Activated CD4-positive, alpha-beta T cell treated with anti-CD3 and anti-CD28 coated beads for 36 hours (primary cell): Measurements from ENCODE around the gene POC1B. TPM values are rescaled to one million over a fixed set of nuclear protein-coding genes. Genes with fewer than 3 reads are reported as not detected.
"Not testable (repeated sequence)": the region's sequence is repeated elsewhere in the genome, so short reads cannot be mapped to it uniquely, and the experiment has no call there.

Experiments
- ATAC-seq: fragments of 200-7000 bp; cut with Tn5 transposase; one replicate; pipeline ENCODE4 v1.10.0; 2021; ENCODE audit warnings: mild to moderate bottlenecking, moderate library complexity
- CTCF ChIA-PET: fragments of 350-600 bp; sonication (Branson Sonifier 250); formaldehyde crosslinking; loops from one replicate; lab custom pipeline; 2021; ENCODE audit warnings: antibody characterized with exemption; lab: Charles Lee
- POLR2A ChIA-PET: fragments of 350-600 bp; sonication (Branson Sonifier 250); formaldehyde crosslinking; loops from one replicate; lab custom pipeline; 2021; ENCODE audit warnings: antibody characterized with exemption, inconsistent platforms; lab: Charles Lee
- DNase-seq: peaks from one replicate; pipeline ENCODE4 v3.0.0-alpha.2; 2020
- H3K27ac Mint-ChIP-seq: one replicate; pipeline ENCODE4 v1.8.0; 2021; ENCODE audit warnings: mixed read lengths
- H3K27me3 Mint-ChIP-seq: one replicate; pipeline ENCODE4 v1.8.0; 2021; ENCODE audit warnings: mixed read lengths
- H3K36me3 Mint-ChIP-seq: one replicate; pipeline ENCODE4 v1.8.0; 2021; ENCODE audit warnings: low read depth, mixed read lengths
- H3K4me1 Mint-ChIP-seq: one replicate; pipeline ENCODE4 v1.8.0; 2021; ENCODE audit warnings: mixed read lengths
- H3K4me3 Mint-ChIP-seq: one replicate; pipeline ENCODE4 v1.8.0; 2021; ENCODE audit warnings: mild to moderate bottlenecking, moderate library complexity, mixed read lengths
- H3K9me3 Mint-ChIP-seq: one replicate; pipeline ENCODE4 v1.8.0; 2021; ENCODE audit warnings: low read depth, mixed read lengths
- intact Hi-C, 2 experiments: fragments of 100-400 bp; cut with DNase I in 1 of 2; cut with micrococcal nuclease in 1 of 2; formaldehyde crosslinking; loops; one replicate each; pipeline versions ENCODE4 v1.14.2 to v1.15.1; 2022 to 2024; cut with DNase I, micrococcal nuclease
- total RNA-seq, 2 experiments: library from RNA; stranded (reverse); gene quantifications; one replicate each; pipeline ENCODE4 v1.2.3, GENCODE V29; 2021

POC1B gene
- total RNA-seq, 2 experiments from 2014 or later: 31.1 to 47.5 TPM

DNA sequence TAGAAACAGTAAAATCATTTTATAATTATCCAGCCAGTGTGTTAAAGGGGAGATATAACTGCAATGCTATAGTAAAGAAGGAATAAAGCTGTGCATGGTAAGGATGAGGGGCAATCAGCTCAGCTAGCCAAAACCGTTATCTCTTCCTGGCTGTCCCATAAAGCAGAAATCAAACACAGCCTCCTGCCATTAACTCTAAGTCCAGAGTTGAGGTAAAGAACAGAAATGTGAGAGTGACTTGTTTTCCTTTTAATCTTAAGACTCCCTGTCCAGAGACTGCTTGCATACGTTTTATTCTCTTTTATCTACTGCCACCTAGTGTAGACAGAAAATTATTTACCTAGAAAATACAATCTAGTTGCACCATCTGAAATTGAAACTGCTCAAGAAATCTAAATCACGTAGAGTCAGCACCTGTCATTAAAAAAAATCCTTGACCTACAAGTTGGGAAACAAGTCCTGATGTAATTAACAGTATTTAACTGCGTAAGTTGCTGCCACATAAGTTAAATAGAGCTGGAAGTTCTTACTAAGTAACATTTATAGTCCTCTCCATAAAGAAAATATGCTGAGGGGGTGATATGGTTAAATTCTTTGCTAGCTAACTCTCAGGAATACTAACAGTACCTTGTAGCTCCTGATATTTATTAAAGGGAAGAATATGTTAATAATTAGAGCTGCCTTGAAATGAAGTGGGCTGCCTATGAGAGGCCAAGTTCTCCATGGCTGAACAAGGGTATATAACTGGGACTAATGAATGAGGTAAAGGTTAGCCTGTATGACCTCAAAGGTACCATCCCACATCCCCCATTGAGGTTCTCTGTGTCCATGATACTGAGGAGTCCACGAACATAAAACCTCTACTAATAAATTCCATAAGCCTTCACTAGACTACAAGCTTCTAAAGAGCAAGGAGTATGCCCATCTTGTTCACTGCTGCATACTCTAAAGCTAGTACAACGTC, 63.9 kb downstream of the POC1B start:
- H3K27ac Mint-ChIP-seq: peak overlapping the region; percentile 68

DNA sequence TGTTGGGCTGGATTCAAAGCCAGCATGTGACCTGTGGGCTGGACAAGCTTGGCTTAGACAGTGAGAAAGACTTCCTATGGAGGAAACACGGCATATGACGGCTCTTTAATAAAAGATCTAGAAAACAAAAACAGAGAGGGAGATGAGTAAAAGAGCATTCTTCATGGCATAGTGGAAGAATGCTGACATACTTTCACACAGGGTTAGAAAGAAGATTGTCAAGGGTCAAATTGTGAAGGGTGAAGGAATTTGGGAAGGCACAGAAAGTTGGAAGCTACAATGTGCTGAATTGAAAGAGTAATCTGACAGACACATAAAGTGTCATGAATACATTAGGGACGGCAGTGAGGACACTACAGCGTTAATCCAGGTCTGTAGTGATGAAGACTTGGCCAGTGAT, 64.7 kb downstream of the POC1B start:
- Mint-ChIP-seq H3K27ac (peak overlapping the region; percentile 65), H3K27me3 (no peaks in the 10 kb centered on the region), H3K4me1 (peaks cover 17% of the 10 kb centered on the region), H3K36me3 (peaks cover 14% of the 10 kb centered on the region), H3K4me3 (no peak overlapping the region), H3K9me3 (no peaks in the 10 kb centered on the region)
- no peak for DNase-seq
- intact Hi-C loops: loop anchor here (1.0 to 5.0 kb wide), 8 partner anchors 106 to 444 kb away; partner anchors contain the start of gene DUSP6 (in 1 of the 2)
- no peak for ATAC-seq
- POLR2A ChIA-PET: no interaction called here
- CTCF ChIA-PET: interaction anchor here (0.6 to 5.3 kb wide), 18 partner anchors 9 to 447 kb away, joined by 3 to 54 read pairs (median 5); partner anchors contain the start of genes DUSP6, GALNT4 and POC1B

More for the DNA sequence above, 63.9 kb downstream of the POC1B start:
- Mint-ChIP-seq H3K27me3 (no peaks in the 10 kb centered on the region), H3K36me3 (peaks cover 12% of the 10 kb centered on the region), H3K4me1 (peaks cover 20% of the 10 kb centered on the region), H3K4me3 (peak overlapping the region; percentile 13), H3K9me3 (no peaks in the 10 kb centered on the region)
- peak; percentile 93 for ATAC-seq
- intact Hi-C loops: loop anchor here (1.0 to 5.0 kb wide), 8 partner anchors 107 to 445 kb away; partner anchors contain the start of gene DUSP6 (in 1 of the 2)
- ChIA-PET CTCF (interaction anchor here (0.6 to 5.3 kb wide), 37 partner anchors 8 to 457 kb away, joined by 3 to 54 read pairs (median 4); partner anchors contain the start of genes DUSP6, GALNT4 and POC1B), POLR2A (no interaction called here)
- no peak for DNase-seq

GRCh38 chr12:89459279-89459678, 66.6 kb downstream of the POC1B start:
- H3K27me3 Mint-ChIP-seq, H3K4me3 Mint-ChIP-seq, intact Hi-C loops, ATAC-seq, H3K9me3 Mint-ChIP-seq, POLR2A ChIA-PET, H3K27ac Mint-ChIP-seq, DNase-seq: not testable (repeated sequence)
- CTCF ChIA-PET: interaction anchor here (0.6 to 5.3 kb wide), 6 partner anchors 23 to 441 kb away, joined by 3 to 54 read pairs (median 4); no protein-coding TSS in a partner anchor
- H3K36me3 Mint-ChIP-seq: peaks cover 17% of the 10 kb centered on the region
- H3K4me1 Mint-ChIP-seq: peaks cover 16% of the 10 kb centered on the region

GRCh38 chr12:89456565-89456964, 69.3 kb downstream of the POC1B start:
- Mint-ChIP-seq H3K4me3 (no peak overlapping the region), H3K9me3 (no peaks in the 10 kb centered on the region), H3K27me3 (no peaks in the 10 kb centered on the region), H3K4me1 (peaks cover 10% of the 10 kb centered on the region), H3K27ac (no peak overlapping the region), H3K36me3 (peaks cover 18% of the 10 kb centered on the region)
- POLR2A ChIA-PET: no interaction called here
- CTCF ChIA-PET: interaction anchor here (0.6 to 0.7 kb wide), 2 partner anchors 322 to 438 kb away, joined by 3 to 4 read pairs; no protein-coding TSS in a partner anchor
- ATAC-seq: no peak
- no peak for DNase-seq
- intact Hi-C loops: no loop called here

DNA sequence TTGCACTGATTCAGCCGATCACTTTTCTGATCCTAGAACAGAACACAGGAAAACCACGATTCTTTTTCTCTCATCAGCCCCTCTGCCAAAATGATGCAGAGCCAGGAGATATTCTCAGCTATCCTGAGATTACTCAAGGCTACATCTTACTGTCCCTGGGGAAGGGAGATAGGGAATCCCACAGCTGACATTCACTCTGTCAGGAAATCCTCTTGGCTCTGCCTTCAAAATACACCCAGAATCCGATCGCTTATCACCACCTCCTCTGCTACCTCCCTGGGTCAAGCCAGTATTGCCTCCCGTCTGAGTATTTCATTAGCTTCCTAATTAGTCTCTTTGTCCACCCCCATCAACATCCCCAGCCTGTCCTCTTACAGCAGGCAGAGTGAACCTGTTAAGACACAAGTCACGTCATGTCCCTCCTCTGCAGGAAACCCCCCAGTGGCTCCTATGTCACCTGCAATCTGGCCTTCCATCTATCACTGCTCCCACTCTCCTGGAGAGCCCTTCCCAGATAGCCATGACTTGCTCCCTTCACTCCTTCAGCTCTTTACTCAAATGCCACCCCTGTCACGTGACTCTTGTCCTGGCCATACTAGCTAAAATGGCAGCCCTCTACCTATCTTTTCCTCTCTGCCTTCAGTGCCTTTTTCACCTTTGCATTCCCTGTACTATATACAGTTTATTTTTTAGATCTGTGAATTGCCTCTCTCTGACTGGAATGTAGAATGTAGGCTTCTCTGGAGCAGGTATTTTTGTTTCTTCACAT, 71.6 kb downstream of the POC1B start:
- no peak overlapping the region for H3K4me3 Mint-ChIP-seq
- H3K27me3 Mint-ChIP-seq: no peaks in the 10 kb centered on the region
- DNase-seq (no peak), ATAC-seq (no peak)
- no peaks in the 10 kb centered on the region for H3K9me3 Mint-ChIP-seq
- H3K36me3 Mint-ChIP-seq: peaks cover 17% of the 10 kb centered on the region
- CTCF ChIA-PET: interaction anchor here (0.5 to 1.0 kb wide), 3 partner anchors 13 to 537 kb away, joined by 3 to 4 read pairs (median 4); no protein-coding TSS in a partner anchor
- H3K4me1 Mint-ChIP-seq: peaks cover 4% of the 10 kb centered on the region
- H3K27ac Mint-ChIP-seq: no peak overlapping the region
- intact Hi-C loops: no loop called here
- POLR2A ChIA-PET: no interaction called here

- no peak overlapping the region for H3K4me3 Mint-ChIP-seq
- CTCF ChIA-PET: no interaction called here
- peaks cover 14% of the 10 kb centered on the region for H3K36me3 Mint-ChIP-seq
- ATAC-seq (no peak), DNase-seq (no peak)
- intact Hi-C loops: no loop called here
- H3K27me3 Mint-ChIP-seq: no peaks in the 10 kb centered on the region
- no peak overlapping the region for H3K27ac Mint-ChIP-seq
- H3K9me3 Mint-ChIP-seq: no peaks in the 10 kb centered on the region
- POLR2A ChIA-PET: no interaction called here
- H3K4me1 Mint-ChIP-seq: peaks cover 4% of the 10 kb centered on the region
Measured at GRCh38 chr12:89453121-89453978, 72.5 kb downstream of the POC1B start.

DNA sequence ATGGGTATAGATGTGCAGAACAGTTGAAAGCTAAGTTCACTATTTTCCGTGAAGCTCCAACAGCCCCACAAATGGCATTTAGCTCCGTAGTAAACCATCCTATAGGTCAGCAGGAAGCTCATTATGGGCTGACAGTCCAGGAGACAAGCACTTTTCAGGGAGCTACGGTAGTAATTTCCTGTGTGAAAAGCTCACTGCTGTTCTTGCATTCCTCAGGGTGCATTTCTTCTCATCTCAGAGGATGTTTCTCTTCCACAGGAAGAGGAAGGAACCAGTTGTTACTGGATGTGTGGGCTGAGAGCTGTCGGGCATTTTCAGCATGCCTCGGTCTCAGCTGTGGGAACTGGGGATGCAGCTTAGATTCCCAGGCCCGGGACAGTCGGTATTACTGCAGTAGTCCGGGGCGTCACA, 74.0 kb downstream of the POC1B start:
- no peak for ATAC-seq
- no peak overlapping the region for H3K27ac Mint-ChIP-seq
- H3K27me3 Mint-ChIP-seq: no peaks in the 10 kb centered on the region
- CTCF ChIA-PET: interaction anchor here (0.7 to 2.9 kb wide), 4 partner anchors 10 to 431 kb away, joined by 3 to 18 read pairs (median 3); no protein-coding TSS in a partner anchor
- peaks cover 4% of the 10 kb centered on the region for H3K4me1 Mint-ChIP-seq
- POLR2A ChIA-PET: no interaction called here
- no peaks in the 10 kb centered on the region for H3K9me3 Mint-ChIP-seq
- DNase-seq: no peak
- no peak overlapping the region for H3K4me3 Mint-ChIP-seq
- H3K36me3 Mint-ChIP-seq: peaks cover 16% of the 10 kb centered on the region
- intact Hi-C loops: no loop called here

DNA sequence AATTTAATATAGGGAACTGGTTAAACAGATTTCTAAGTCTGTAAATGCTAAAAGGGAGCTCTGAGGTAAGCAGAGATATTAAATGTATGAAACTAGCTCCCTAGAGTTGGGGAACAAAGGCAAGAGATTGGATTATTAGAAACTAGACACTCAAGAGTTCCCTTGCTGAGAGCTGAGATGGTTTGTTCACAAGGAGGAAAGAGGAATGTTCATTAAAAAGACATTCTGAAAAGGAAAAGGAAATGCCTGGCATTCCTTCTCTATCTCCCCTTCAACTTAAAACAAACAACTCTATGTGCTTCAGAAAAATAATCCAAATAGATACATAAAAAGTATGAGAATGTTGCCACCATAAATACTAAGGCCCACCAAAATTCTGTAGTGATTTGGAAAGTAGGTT, 74.9 kb downstream of the POC1B start:
- Mint-ChIP-seq H3K9me3 (no peaks in the 10 kb centered on the region), H3K36me3 (peaks cover 18% of the 10 kb centered on the region), H3K4me3 (no peak overlapping the region), H3K27me3 (no peaks in the 10 kb centered on the region), H3K27ac (no peak overlapping the region), H3K4me1 (peaks cover 4% of the 10 kb centered on the region)
- ChIA-PET CTCF (interaction anchor here (1.3 to 2.9 kb wide), 2 partner anchors 11 to 430 kb away, joined by 3 to 18 read pairs; no protein-coding TSS in a partner anchor), POLR2A (no interaction called here)
- intact Hi-C loops: no loop called here
- ATAC-seq (no peak), DNase-seq (no peak)

DNA sequence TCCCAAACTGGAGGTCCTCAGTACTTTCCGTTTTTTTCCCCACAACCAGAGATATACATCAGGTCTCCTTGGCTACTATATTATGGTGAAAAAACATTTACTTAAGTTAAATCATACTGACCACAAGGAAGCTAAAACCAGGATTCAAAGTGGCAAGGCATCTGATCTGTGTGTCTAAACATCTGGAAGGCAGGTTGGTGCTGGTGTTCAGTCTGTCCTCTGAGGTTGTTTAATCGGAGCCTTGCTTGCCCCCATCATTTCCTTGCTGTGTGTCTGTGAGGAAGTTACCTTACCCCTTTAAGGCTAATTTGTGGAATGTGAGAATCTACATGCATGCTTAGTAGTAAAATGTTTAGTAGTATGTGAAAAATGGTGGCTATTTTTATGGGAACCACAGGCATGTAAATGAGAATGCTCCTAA, 76.9 kb downstream of the POC1B start:
- Mint-ChIP-seq H3K27ac (no peak overlapping the region), H3K27me3 (no peaks in the 10 kb centered on the region), H3K9me3 (no peaks in the 10 kb centered on the region), H3K4me3 (no peak overlapping the region), H3K36me3 (peaks cover 19% of the 10 kb centered on the region), H3K4me1 (no peaks in the 10 kb centered on the region)
- ATAC-seq (no peak), DNase-seq (no peak)
- ChIA-PET CTCF (no interaction called here), POLR2A (no interaction called here)
- intact Hi-C loops: no loop called here

GRCh38 chr12:89448526-89448925, 77.3 kb downstream of the POC1B start:
- intact Hi-C loops: no loop called here
- ChIA-PET POLR2A (no interaction called here), CTCF (interaction anchor here (0.9 kb wide), 1 partner anchor 13 kb away, joined by 4 read pairs; no protein-coding TSS in a partner anchor)
- H3K27me3 Mint-ChIP-seq: no peaks in the 10 kb centered on the region
- no peaks in the 10 kb centered on the region for H3K4me1 Mint-ChIP-seq
- H3K4me3 Mint-ChIP-seq: no peak overlapping the region
- no peak for ATAC-seq
- DNase-seq: no peak
- H3K36me3 Mint-ChIP-seq: peaks cover 22% of the 10 kb centered on the region
- no peaks in the 10 kb centered on the region for H3K9me3 Mint-ChIP-seq
- no peak overlapping the region for H3K27ac Mint-ChIP-seq
